Activated CD8-positive, alpha-beta T cell treated with anti-CD3 and anti-CD28 coated beads, Interleukin-2, amount 10 ng/mL, durations not matched to agents 7 days and 5 days (primary cell): Measurements from ENCODE around the gene MAPKAPK5. TPM values are rescaled to one million over a fixed set of nuclear protein-coding genes. Genes with fewer than 3 reads are reported as not detected.

Experiments
- ATAC-seq: fragments of 150-1000 bp; cut with Tn5 transposase; one replicate; pipeline ENCODE4 v1.10.0; 2021; ENCODE audit warnings: moderate library complexity
- CTCF ChIA-PET: fragments of 350-600 bp; sonication (Branson Sonifier 250); formaldehyde crosslinking; loops from one replicate; lab custom pipeline; 2021; ENCODE audit warnings: antibody characterized with exemption; lab: Charles Lee
- POLR2A ChIA-PET: fragments of 350-600 bp; sonication (Branson Sonifier 250); formaldehyde crosslinking; loops from one replicate; lab custom pipeline; 2021; ENCODE audit warnings: antibody characterized with exemption; lab: Charles Lee
- DNase-seq: peaks from one replicate; pipeline ENCODE4 v3.0.0-alpha.2; 2020
- H3K27ac Mint-ChIP-seq: one replicate; pipeline ENCODE4 v1.8.0; 2021; ENCODE audit warnings: mild to moderate bottlenecking, mixed read lengths
- H3K27me3 Mint-ChIP-seq: one replicate; pipeline ENCODE4 v1.8.0; 2021; ENCODE audit warnings: low read depth, mixed read lengths
- H3K36me3 Mint-ChIP-seq: one replicate; pipeline ENCODE4 v1.8.0; 2021; ENCODE audit warnings: low read depth, mixed read lengths
- H3K4me1 Mint-ChIP-seq: one replicate; pipeline ENCODE4 v1.8.0; 2021; ENCODE audit warnings: low read depth, mixed read lengths
- H3K4me3 Mint-ChIP-seq: one replicate; pipeline ENCODE4 v1.8.0; 2021; ENCODE audit warnings: mild to moderate bottlenecking, mixed read lengths
- H3K9me3 Mint-ChIP-seq: one replicate; pipeline ENCODE4 v1.8.0; 2022; ENCODE audit warnings: mixed read lengths; ENCODE audit not compliant: insufficient read depth
- total RNA-seq, 2 experiments: library from RNA; stranded (reverse); gene quantifications; one replicate each; pipeline ENCODE4 v1.2.3, GENCODE V29; 2021

MAPKAPK5 gene
- total RNA-seq, 2 experiments from 2014 or later, result 49.5 to 59.9 TPM

- H3K27ac Mint-ChIP-seq, result no peak overlapping the region
- ChIA-PET CTCF (no interaction called here), POLR2A (no interaction called here)
These were observed 52.5 kb downstream of the MAPKAPK5 start for GRCh38 chr12:111894556-111894955.

GRCh38 chr12:111901182-111901581, 59.2 kb downstream of the MAPKAPK5 start:
- POLR2A ChIA-PET, result no interaction called here
- CTCF ChIA-PET, result no interaction called here
- Mint-ChIP-seq H3K9me3 (peaks cover 3% of the 10 kb centered on the region), H3K4me1 (no peaks in the 10 kb centered on the region), H3K4me3 (no peak overlapping the region), H3K27me3 (no peaks in the 10 kb centered on the region), H3K27ac (no peak overlapping the region), H3K36me3 (peaks cover 36% of the 10 kb centered on the region)
- DNase-seq (no peak), ATAC-seq (no peak)

More at GRCh38 chr12:111894556-111894955, 52.5 kb downstream of the MAPKAPK5 start:
- ATAC-seq (no peak), DNase-seq (no peak)
- Mint-ChIP-seq H3K4me1 (no peaks in the 10 kb centered on the region), H3K27me3 (no peaks in the 10 kb centered on the region), H3K4me3 (no peak overlapping the region), H3K9me3 (no peaks in the 10 kb centered on the region), H3K36me3 (peaks cover 45% of the 10 kb centered on the region)

- POLR2A ChIA-PET, result no interaction called here
- CTCF ChIA-PET, result interaction anchor here (1.3 kb wide), 1 partner anchor 20 kb away, joined by 3 read pairs; no protein-coding TSS in a partner anchor
- no peak for ATAC-seq
These were observed 62.5 kb downstream of the MAPKAPK5 start for GRCh38 chr12:111904446-111904975.

GRCh38 chr12:111905502-111905901, 63.5 kb downstream of the MAPKAPK5 start:
- CTCF ChIA-PET, result interaction anchor here (0.7 to 1.3 kb wide), 2 partner anchors 21 to 1497 kb away, joined by 3 read pairs; no protein-coding TSS in a partner anchor
- peaks cover 42% of the 10 kb centered on the region for H3K36me3 Mint-ChIP-seq

More at GRCh38 chr12:111904446-111904975, 62.5 kb downstream of the MAPKAPK5 start:
- DNase-seq, result no peak
- Mint-ChIP-seq H3K4me3 (no peak overlapping the region), H3K27ac (peak overlapping the region; percentile 43), H3K36me3 (peaks cover 40% of the 10 kb centered on the region), H3K9me3 (peaks cover 19% of the 10 kb centered on the region), H3K4me1 (no peaks in the 10 kb centered on the region), H3K27me3 (no peaks in the 10 kb centered on the region)

GRCh38 chr12:111907740-111908139, 65.7 kb downstream of the MAPKAPK5 start:
- Mint-ChIP-seq H3K4me3 (no peak overlapping the region), H3K27me3 (no peaks in the 10 kb centered on the region), H3K4me1 (no peaks in the 10 kb centered on the region), H3K9me3 (peaks cover 22% of the 10 kb centered on the region), H3K36me3 (peaks cover 43% of the 10 kb centered on the region), H3K27ac (no peak overlapping the region)
- POLR2A ChIA-PET, result interaction anchor here (0.6 kb wide), 1 partner anchor 28 kb away, joined by 3 read pairs; no protein-coding TSS in a partner anchor
- ATAC-seq (no peak), DNase-seq (no peak)
- CTCF ChIA-PET, result no interaction called here

More at GRCh38 chr12:111905502-111905901, 63.5 kb downstream of the MAPKAPK5 start:
- H3K27ac Mint-ChIP-seq, result no peak overlapping the region
- peaks cover 22% of the 10 kb centered on the region for H3K9me3 Mint-ChIP-seq
- no peaks in the 10 kb centered on the region for H3K4me1 Mint-ChIP-seq
- POLR2A ChIA-PET, result no interaction called here
- no peak for ATAC-seq
- H3K4me3 Mint-ChIP-seq, result no peak overlapping the region
- DNase-seq, result no peak
- H3K27me3 Mint-ChIP-seq, result no peaks in the 10 kb centered on the region

GRCh38 chr12:111925171-111925570, 83.1 kb downstream of the MAPKAPK5 start:
- Mint-ChIP-seq H3K36me3 (no peaks in the 10 kb centered on the region), H3K27me3 (no peaks in the 10 kb centered on the region), H3K9me3 (no peaks in the 10 kb centered on the region), H3K27ac (no peak overlapping the region), H3K4me3 (no peak overlapping the region), H3K4me1 (no peaks in the 10 kb centered on the region)
- CTCF ChIA-PET, result interaction anchor here (0.6 kb wide), 1 partner anchor 311 kb away, joined by 3 read pairs; no protein-coding TSS in a partner anchor
- DNase-seq, result no peak
- POLR2A ChIA-PET, result no interaction called here
- no peak for ATAC-seq

- H3K36me3 Mint-ChIP-seq, result peaks cover 1% of the 10 kb centered on the region
- no peak for ATAC-seq
- CTCF ChIA-PET, result no interaction called here
- POLR2A ChIA-PET, result no interaction called here
- H3K4me1 Mint-ChIP-seq, result no peaks in the 10 kb centered on the region
- no peak overlapping the region for H3K27ac Mint-ChIP-seq
- DNase-seq, result no peak
- no peaks in the 10 kb centered on the region for H3K9me3 Mint-ChIP-seq
- H3K27me3 Mint-ChIP-seq, result no peaks in the 10 kb centered on the region
- H3K4me3 Mint-ChIP-seq, result no peak overlapping the region
These were observed 84.6 kb downstream of the MAPKAPK5 start for GRCh38 chr12:111926631-111927030.

- DNase-seq (no peak), ATAC-seq (no peak)
- Mint-ChIP-seq H3K27me3 (no peaks in the 10 kb centered on the region), H3K36me3 (peaks cover 1% of the 10 kb centered on the region), H3K4me3 (no peak overlapping the region), H3K27ac (no peak overlapping the region), H3K9me3 (no peaks in the 10 kb centered on the region), H3K4me1 (no peaks in the 10 kb centered on the region)
- ChIA-PET POLR2A (no interaction called here), CTCF (interaction anchor here (0.8 to 1.4 kb wide), 3 partner anchors 14 to 461 kb away, joined by 3 to 4 read pairs (median 3); no protein-coding TSS in a partner anchor)
These were observed 85.3 kb downstream of the MAPKAPK5 start for GRCh38 chr12:111927346-111927745.

- ATAC-seq (no peak), DNase-seq (no peak)
- Mint-ChIP-seq H3K4me3 (no peak overlapping the region), H3K27me3 (no peaks in the 10 kb centered on the region), H3K4me1 (no peaks in the 10 kb centered on the region), H3K36me3 (peaks cover 1% of the 10 kb centered on the region), H3K27ac (no peak overlapping the region), H3K9me3 (no peaks in the 10 kb centered on the region)
- CTCF ChIA-PET, result no interaction called here
- POLR2A ChIA-PET, result no interaction called here
These were observed 90.2 kb downstream of the MAPKAPK5 start for GRCh38 chr12:111932241-111932640.

- CTCF ChIA-PET, result interaction anchor here (0.9 to 1.0 kb wide), 2 partner anchors 15 to 79 kb away, joined by 3 to 4 read pairs; no protein-coding TSS in a partner anchor
- Mint-ChIP-seq H3K36me3 (no peaks in the 10 kb centered on the region), H3K27ac (no peak overlapping the region), H3K4me1 (no peaks in the 10 kb centered on the region), H3K9me3 (no peaks in the 10 kb centered on the region), H3K4me3 (no peak overlapping the region), H3K27me3 (no peaks in the 10 kb centered on the region)
- DNase-seq, result no peak
- POLR2A ChIA-PET, result no interaction called here
- ATAC-seq, result no peak
These were observed 94.8 kb downstream of the MAPKAPK5 start for GRCh38 chr12:111936869-111937268.

- Mint-ChIP-seq H3K36me3 (no peaks in the 10 kb centered on the region), H3K9me3 (no peaks in the 10 kb centered on the region), H3K4me1 (no peaks in the 10 kb centered on the region), H3K4me3 (no peak overlapping the region), H3K27me3 (no peaks in the 10 kb centered on the region), H3K27ac (no peak overlapping the region)
- DNase-seq (no peak), ATAC-seq (no peak)
- ChIA-PET POLR2A (no interaction called here), CTCF (interaction anchor here (1.0 kb wide), 1 partner anchor 79 kb away, joined by 4 read pairs; no protein-coding TSS in a partner anchor)
These were observed 95.4 kb downstream of the MAPKAPK5 start for GRCh38 chr12:111937429-111937828.

GRCh38 chr12:111942557-111942956, 100.5 kb downstream of the MAPKAPK5 start:
- CTCF ChIA-PET, result interaction anchor here (1.5 to 4.6 kb wide), 2 partner anchors 22 to 72 kb away, joined by 3 to 63 read pairs; partner anchors contain the start of genes ERP29 and TMEM116
- no peak overlapping the region for H3K27ac Mint-ChIP-seq
- H3K27me3 Mint-ChIP-seq, result no peaks in the 10 kb centered on the region
- ATAC-seq (no peak), DNase-seq (no peak)
- H3K9me3 Mint-ChIP-seq, result no peaks in the 10 kb centered on the region
- H3K36me3 Mint-ChIP-seq, result no peaks in the 10 kb centered on the region
- no peak overlapping the region for H3K4me3 Mint-ChIP-seq
- H3K4me1 Mint-ChIP-seq, result peaks cover 14% of the 10 kb centered on the region
- POLR2A ChIA-PET, result interaction anchor here (0.6 kb wide), 1 partner anchor 164 kb away, joined by 3 read pairs; no protein-coding TSS in a partner anchor
